GM19240 (cell line): Measurements from ENCODE around the gene MS4A6E.

Source experiments
- DNase-seq: peaks from one replicate; pipeline ENCODE4 v3.0.0; 2011; ENCODE audit warnings: low spot score; ENCODE audit not compliant: insufficient read length

MS4A6E gene

GRCh38 chr11:60375316-60375715 lies 48.3 kb downstream of the MS4A6E start:
- no peak for DNase-seq

GRCh38 chr11:60376601-60377000 lies 49.5 kb downstream of the MS4A6E start:
- no peak for DNase-seq

- no peak for DNase-seq
Measured at GRCh38 chr11:60377401-60378136, 50.5 kb downstream of the MS4A6E start.

GRCh38 chr11:60378354-60378753 lies 51.3 kb downstream of the MS4A6E start, which contains the start of gene MS4A7:
Gene MS4A7 (plus strand): TSS chr11:60378532. CDS start chr11:60383142, 4,610 bp downstream.
- DNase-seq: peak; percentile 45

GRCh38 chr11:60389279-60389910 lies 62.3 kb downstream of the MS4A6E start:
- peak; percentile 17 for DNase-seq

- DNase-seq: no peak
Measured at GRCh38 chr11:60390419-60390818, 63.4 kb downstream of the MS4A6E start.
